Neuronal stem cell (in vitro differentiated cells): Measurements from ENCODE around the gene SYDE1.

Source experiments
- DNase-seq: peaks from one replicate; pipeline ENCODE4 v3.0.0-alpha.2; 2013; ENCODE audit warnings: low spot score
- H2AFZ ChIP-seq: one replicate; pipeline ENCODE4 v1.6.1; 2013; ENCODE audit warnings: mild to moderate bottlenecking, low read length, inconsistent platforms
- H2AK5ac ChIP-seq: 2 replicates; pipeline ENCODE4 v1.6.1; 2013; ENCODE audit warnings: low read depth, mild to moderate bottlenecking, inconsistent platforms, low read length, moderate library complexity, mixed read lengths
- H2BK120ac ChIP-seq: 2 replicates; pipeline ENCODE4 v1.6.1; 2013; ENCODE audit warnings: low read depth, mild to moderate bottlenecking, inconsistent platforms, low read length, moderate library complexity, mixed read lengths
- H2BK12ac ChIP-seq: one replicate; pipeline ENCODE4 v1.6.1; 2013; ENCODE audit warnings: low read length, inconsistent platforms
- H2BK15ac ChIP-seq: 2 replicates; pipeline ENCODE4 v1.6.1; 2013; ENCODE audit warnings: mild to moderate bottlenecking, low read length, inconsistent platforms, mixed read lengths
- H2BK5ac ChIP-seq: one replicate; pipeline ENCODE4 v1.6.1; 2013; ENCODE audit warnings: inconsistent platforms, mild to moderate bottlenecking, low read length, moderate library complexity
- H3K14ac ChIP-seq: one replicate; pipeline ENCODE4 v1.6.1; 2013; ENCODE audit warnings: low read length, inconsistent platforms
- H3K18ac ChIP-seq: 2 replicates; pipeline ENCODE4 v1.6.1; 2013; ENCODE audit warnings: low read length, inconsistent platforms
- H3K23ac ChIP-seq: 2 replicates; pipeline ENCODE4 v1.6.1; 2013; ENCODE audit warnings: low read depth, mild to moderate bottlenecking, mixed read lengths, low read length, inconsistent platforms; ENCODE audit not compliant: poor library complexity
- H3K27ac ChIP-seq: replicated peaks from 3 replicates; pipeline ENCODE4 v1.5.1; 2013; ENCODE audit warnings: low read length, inconsistent platforms
- H3K27me3 ChIP-seq, 3 experiments: 2 replicates each; pipeline ENCODE4 v1.6.1; 2013; ENCODE audit warnings: low read length in 3 of 3, mild to moderate bottlenecking in 2 of 3, inconsistent platforms in 1 of 3, low read depth in 1 of 3, mixed read lengths in 1 of 3, moderate library complexity in 1 of 3; ENCODE audit not compliant: control insufficient read depth in 3 of 3, insufficient read depth in 3 of 3
- H3K36me3 ChIP-seq, 2 donors: replicated peaks in 1 of 2; 2 replicates each; pipeline ENCODE4 v1.6.1; 2013; ENCODE audit warnings: low read length in 2 of 2; ENCODE audit not compliant: control insufficient read depth in 2 of 2, insufficient read depth in 2 of 2
- H3K4ac ChIP-seq: 2 replicates; pipeline ENCODE4 v1.6.1; 2013; ENCODE audit warnings: inconsistent platforms, mild to moderate bottlenecking, low read length, moderate library complexity
- H3K4me1 ChIP-seq, 2 donors: 1 replicate in 1 of 2; 2 replicates in 1 of 2; pipeline ENCODE4 v1.6.1; 2013; ENCODE audit warnings: low read length in 2 of 2, low read depth in 1 of 2; ENCODE audit not compliant: control insufficient read depth in 2 of 2, insufficient read depth in 1 of 2
- H3K4me2 ChIP-seq: one replicate; pipeline ENCODE4 v1.6.1; 2013; ENCODE audit warnings: mild to moderate bottlenecking, low read length, inconsistent platforms; ENCODE audit not compliant: insufficient read depth, poor library complexity, severe bottlenecking
- H3K4me3 ChIP-seq, 2 donors: 2 replicates each; pipeline ENCODE4 v1.5.1; 2013; ENCODE audit warnings: low read length in 2 of 2, mild to moderate bottlenecking in 2 of 2, inconsistent platforms in 1 of 2, moderate library complexity in 1 of 2
- H3K79me1 ChIP-seq: one replicate; pipeline ENCODE4 v1.6.1; 2013; ENCODE audit warnings: low read depth, mild to moderate bottlenecking, inconsistent platforms, low read length, moderate library complexity
- H3K9ac ChIP-seq: one replicate; pipeline ENCODE4 v1.6.1; 2013; ENCODE audit warnings: mild to moderate bottlenecking, low read depth, low read length, inconsistent platforms; ENCODE audit not compliant: poor library complexity
- H3K9me3 ChIP-seq, 2 donors: replicated peaks in 1 of 2; 2 replicates each; pipeline versions ENCODE3 to v1.6.1; 2013; ENCODE audit warnings: low read length in 2 of 2, mild to moderate bottlenecking in 2 of 2, inconsistent platforms in 1 of 2, low read depth in 1 of 2, mixed read lengths in 1 of 2, moderate library complexity in 1 of 2; ENCODE audit not compliant: control insufficient read depth in 2 of 2, insufficient read depth in 1 of 2
- H4K8ac ChIP-seq: one replicate; pipeline ENCODE4 v1.6.1; 2013; ENCODE audit warnings: low read depth, mild to moderate bottlenecking, inconsistent platforms, low read length, moderate library complexity
- H4K91ac ChIP-seq: one replicate; pipeline ENCODE4 v1.6.1; 2013; ENCODE audit warnings: low read length, low read depth, mild to moderate bottlenecking, inconsistent platforms; ENCODE audit not compliant: poor library complexity
- WGBS, 2 donors: extraction: QIAGEN DNeasy Blood & Tissue Kit; methylation state at CpG; one replicate each; pipeline ENCODE4 v1.1.7; 2013; ENCODE audit warnings: missing lambda C conversion rate in 2 of 2, mixed read lengths in 1 of 2; ENCODE audit not compliant: insufficient read length in 2 of 2, insufficient replicate concordance in 1 of 2; ENCODE audit errors: extremely low coverage in 2 of 2; 5-methylcytosine and 5-hydroxymethylcytosine counted together

Gene SYDE1

DNA sequence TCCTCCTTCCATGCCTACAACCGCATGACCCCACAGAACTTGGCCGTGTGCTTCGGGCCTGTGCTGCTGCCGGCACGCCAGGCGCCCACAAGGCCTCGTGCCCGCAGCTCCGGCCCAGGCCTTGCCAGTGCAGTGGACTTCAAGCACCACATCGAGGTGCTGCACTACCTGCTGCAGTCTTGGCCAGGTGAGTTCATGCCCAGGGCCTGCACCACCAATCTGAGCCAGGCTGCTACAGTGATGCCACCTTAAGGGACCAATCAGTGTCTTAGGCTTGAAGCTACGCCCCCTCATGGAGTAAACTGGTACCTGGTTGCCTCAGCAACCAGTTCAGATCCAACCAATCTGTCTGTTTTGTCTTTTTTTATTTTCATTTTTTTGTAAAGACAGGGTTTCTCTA lies 5.2 kb downstream of the SYDE1 start:
- no peak overlapping the region for H3K9ac ChIP-seq
- H4K91ac ChIP-seq = no peak overlapping the region
- no peak overlapping the region for H2AK5ac ChIP-seq
- peaks cover 60 to 83% of the 10 kb centered on the region in 2 donors for H3K36me3 ChIP-seq
- peaks cover 4 to 9% of the 10 kb centered on the region in 2 donors for H3K4me1 ChIP-seq
- H3K14ac ChIP-seq = no peak overlapping the region
- no peaks in the 10 kb centered on the region for H3K27me3 ChIP-seq
- H3K9me3 ChIP-seq = peaks cover 3 to 4% of the 10 kb centered on the region in 2 donors
- peaks cover 15% of the 10 kb centered on the region for H3K79me1 ChIP-seq
- no peak overlapping the region for H3K4ac ChIP-seq
- no peak overlapping the region for H2BK5ac ChIP-seq
- DNase-seq = no peak
- H3K4me3 ChIP-seq = peak overlapping the region in 1 of 2 donors; percentile 38
- WGBS, 2 donors = no CpG with 5 or more reads among the region's 11 CpGs
- no peak overlapping the region for H2BK12ac ChIP-seq
- no peak overlapping the region for H3K23ac ChIP-seq
- no peak overlapping the region for H2AFZ ChIP-seq
- no peak overlapping the region for H3K18ac ChIP-seq
- no peak overlapping the region for H2BK15ac ChIP-seq
- H2BK120ac ChIP-seq = no peak overlapping the region
- no peak overlapping the region for H4K8ac ChIP-seq
- H3K4me2 ChIP-seq = no peak overlapping the region
- no peak overlapping the region for H3K27ac ChIP-seq

DNA sequence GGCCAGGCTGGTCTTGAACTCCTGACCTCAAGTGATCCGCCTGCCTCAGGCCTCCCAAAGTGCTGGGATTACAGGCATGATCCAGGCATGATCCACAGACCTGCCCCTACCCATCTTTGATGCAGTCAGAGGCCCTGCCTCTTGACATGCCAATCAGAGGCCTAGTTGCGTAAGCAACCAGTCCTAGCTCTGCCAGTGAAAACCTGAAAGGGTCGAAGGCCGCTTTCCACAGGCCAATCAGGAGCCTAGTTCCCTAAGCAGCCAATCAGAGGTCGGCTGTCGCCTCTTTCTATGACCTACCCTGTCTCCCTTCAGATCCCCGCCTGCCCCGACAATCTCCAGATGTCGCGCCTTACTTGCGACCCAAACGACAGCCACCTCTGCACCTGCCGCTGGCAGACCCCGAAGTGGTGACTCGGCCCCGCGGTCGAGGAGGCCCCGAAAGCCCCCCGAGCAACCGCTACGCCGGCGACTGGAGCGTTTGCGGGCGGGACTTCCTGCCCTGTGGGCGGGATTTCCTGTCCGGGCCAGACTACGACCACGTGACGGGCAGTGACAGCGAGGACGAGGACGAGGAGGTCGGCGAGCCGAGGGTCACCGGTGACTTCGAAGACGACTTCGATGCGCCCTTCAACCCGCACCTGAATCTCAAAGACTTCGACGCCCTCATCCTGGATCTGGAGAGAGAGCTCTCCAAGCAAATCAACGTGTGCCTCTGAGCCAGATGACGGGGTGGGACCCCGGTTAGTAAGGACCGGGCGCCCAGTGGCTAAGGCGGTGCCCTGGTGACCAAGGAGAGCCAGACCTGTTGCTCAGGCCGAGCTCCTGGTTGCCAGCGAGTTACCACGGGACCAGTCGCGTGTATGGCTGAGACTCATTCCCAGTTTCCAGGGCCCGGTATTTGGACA lies 6.3 kb downstream of the SYDE1 start:
- Histone ChIP-seq H3K4me1 (peaks cover 0 to 3% of the 10 kb centered on the region in 2 donors), H3K23ac (no peak overlapping the region), H3K9me3 (peaks cover 3 to 4% of the 10 kb centered on the region in 2 donors), H3K79me1 (peaks cover 14% of the 10 kb centered on the region), H2BK120ac (no peak overlapping the region), H3K4ac (no peak overlapping the region), H4K91ac (no peak overlapping the region), H3K27ac (no peak overlapping the region), H3K14ac (no peak overlapping the region), H3K4me2 (no peak overlapping the region), H3K27me3 (no peaks in the 10 kb centered on the region), H2BK12ac (no peak overlapping the region), H2BK15ac (no peak overlapping the region), H3K36me3 (peaks cover 68 to 94% of the 10 kb centered on the region in 2 donors), H3K9ac (no peak overlapping the region), H2BK5ac (peak overlapping the region; percentile 53), H3K4me3 (no peak overlapping the region), H4K8ac (no peak overlapping the region), H3K18ac (no peak overlapping the region), H2AFZ (no peak overlapping the region), H2AK5ac (no peak overlapping the region)
- DNase-seq = no peak
- no CpG with 5 or more reads among the region's 58 CpGs for WGBS, 2 donors

DNA sequence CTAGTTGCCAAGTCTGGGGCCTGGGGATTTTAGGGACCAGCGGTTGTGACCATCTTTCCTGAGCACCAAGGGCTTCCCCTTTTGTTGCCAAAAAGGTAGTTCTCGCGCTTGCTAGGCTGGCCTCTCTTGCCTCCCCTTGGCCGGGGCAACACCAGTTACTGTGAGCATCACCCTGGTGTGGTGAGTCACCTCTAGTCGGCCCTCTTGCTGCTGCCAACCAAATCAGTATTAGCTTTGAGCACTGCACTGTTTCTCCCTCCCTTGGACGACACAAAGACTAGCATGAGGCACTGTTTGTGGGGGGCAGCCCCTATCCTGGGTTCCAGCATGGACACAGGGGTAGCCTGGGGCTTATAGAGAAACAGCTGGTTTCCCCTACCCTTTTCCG lies 6.9 kb downstream of the SYDE1 start:
- H3K9ac ChIP-seq = no peak overlapping the region
- H2AFZ ChIP-seq = no peak overlapping the region
- H3K18ac ChIP-seq = no peak overlapping the region
- peaks cover 10% of the 10 kb centered on the region for H3K79me1 ChIP-seq
- H4K8ac ChIP-seq = no peak overlapping the region
- no peak overlapping the region for H2BK15ac ChIP-seq
- H3K14ac ChIP-seq = no peak overlapping the region
- no peak overlapping the region for H2BK5ac ChIP-seq
- no peak overlapping the region for H2BK120ac ChIP-seq
- H3K9me3 ChIP-seq = peaks cover 3 to 8% of the 10 kb centered on the region in 2 donors
- no peak overlapping the region for H2AK5ac ChIP-seq
- H3K36me3 ChIP-seq = peaks cover 74 to 95% of the 10 kb centered on the region in 2 donors
- H2BK12ac ChIP-seq = no peak overlapping the region
- no peaks in the 10 kb centered on the region for H3K27me3 ChIP-seq
- no peak overlapping the region for H4K91ac ChIP-seq
- H3K27ac ChIP-seq = no peak overlapping the region
- H3K4me1 ChIP-seq = no peaks in the 10 kb centered on the region
- H3K4me2 ChIP-seq = no peak overlapping the region
- no peak for DNase-seq
- WGBS, 2 donors = no CpG with 5 or more reads among the region's 7 CpGs
- H3K4me3 ChIP-seq = no peak overlapping the region
- no peak overlapping the region for H3K23ac ChIP-seq
- H3K4ac ChIP-seq = no peak overlapping the region

DNA sequence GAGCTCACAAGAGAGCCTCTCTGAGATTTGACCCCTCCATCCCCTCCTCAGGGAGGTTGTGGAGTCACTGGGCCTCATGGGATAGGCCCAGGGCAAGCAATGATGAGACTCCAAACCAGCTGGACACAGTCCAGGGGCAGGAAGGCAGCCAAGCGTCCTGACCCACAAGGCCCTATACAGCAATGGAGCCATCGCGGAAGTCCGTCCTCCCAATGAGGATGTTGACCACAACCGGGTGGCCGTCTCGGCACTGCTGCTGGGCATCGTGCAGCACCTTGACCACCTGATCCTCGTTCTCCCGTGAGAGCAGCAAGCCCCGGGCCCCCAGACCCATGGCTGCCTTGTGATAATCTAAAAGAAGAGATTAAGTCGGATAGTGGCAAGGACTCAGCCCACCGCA lies 7.9 kb downstream of the SYDE1 start:
- H4K8ac ChIP-seq = no peak overlapping the region
- peak overlapping the region; percentile 21 for H3K9ac ChIP-seq
- no peaks in the 10 kb centered on the region for H3K27me3 ChIP-seq
- H3K18ac ChIP-seq = no peak overlapping the region
- H3K4ac ChIP-seq = no peak overlapping the region
- H3K23ac ChIP-seq = peak overlapping the region; percentile 31
- H3K9me3 ChIP-seq = peaks cover 3 to 9% of the 10 kb centered on the region in 2 donors
- no peak overlapping the region for H2BK5ac ChIP-seq
- H3K36me3 ChIP-seq = peaks cover 78 to 99% of the 10 kb centered on the region in 2 donors
- no CpG with 5 or more reads among the region's 13 CpGs for WGBS, 2 donors
- no peaks in the 10 kb centered on the region for H3K4me1 ChIP-seq
- H3K14ac ChIP-seq = no peak overlapping the region
- H2BK120ac ChIP-seq = no peak overlapping the region
- H2BK12ac ChIP-seq = no peak overlapping the region
- no peak overlapping the region for H2BK15ac ChIP-seq
- no peak for DNase-seq
- H2AK5ac ChIP-seq = no peak overlapping the region
- peaks cover 9% of the 10 kb centered on the region for H3K79me1 ChIP-seq
- no peak overlapping the region for H3K4me2 ChIP-seq
- no peak overlapping the region for H4K91ac ChIP-seq
- H3K27ac ChIP-seq = peak overlapping the region; percentile 50
- no peak overlapping the region for H3K4me3 ChIP-seq
- no peak overlapping the region for H2AFZ ChIP-seq
